K562 (cell line): ENCODE results near the gene COL25A1. TPM values are rescaled to one million over a fixed set of nuclear protein-coding genes. Genes with fewer than 3 reads are reported as not detected.
A peak's percentile ranks its signal among the peaks of the same experiment; 100 is the strongest.

Experiments
- ATAC-seq: fragments of 200-7000 bp; cut with Tn5 transposase; 3 replicates; pipeline ENCODE4 v1.9.1; 2020; ENCODE audit warnings: moderate library complexity
- BruUV-seq: library from RNA; stranded (reverse); fragments of 400-500 nt; replicated peaks from 2 replicates; lab custom pipeline; 2021; lab: Mats Ljungman, UMichigan
- CTCF ChIA-PET: fragments of 300-600 bp; formaldehyde crosslinking; extraction: SDS; loops from one replicate; lab custom pipeline; 2021; ENCODE audit warnings: low intra/inter-chr PET ratio; lab: Yijun Ruan, JAX
- POLR2A ChIA-PET: fragments of 300-600, 350-650 bp; sonication (Branson Sonifier 250); formaldehyde crosslinking; extraction: SDS; loops from one replicate; lab custom pipeline; 2021; ENCODE audit warnings: antibody characterized with exemption, inconsistent platforms; lab: Yijun Ruan, JAX
- DNase-seq, 4 experiments: peaks; one replicate each; pipeline versions ENCODE4 v3.0.0 to v3.0.0-alpha.2; 2011 to 2018; ENCODE audit warnings: low spot score in 3 of 4, mixed read lengths in 3 of 4; ENCODE audit errors: extremely low read depth in 1 of 4
- FAIRE-seq: peaks from 2 replicates; lab custom pipeline; 2011; peaks lifted over from hg19 to GRCh38; lab: Jason Lieb, UNC
- H2AFZ ChIP-seq: 2 replicates; pipeline ENCODE4 v1.6.0; 2011; ENCODE audit warnings: low read depth, low read length, control low read depth, inconsistent platforms
- H3K27ac ChIP-seq: fragments of 200-600 bp; 3 replicates; pipeline ENCODE4 v1.8.0; 2011; ENCODE audit warnings: low read depth, mild to moderate bottlenecking, control low read depth, inconsistent platforms, low read length, moderate library complexity, mixed read lengths; ENCODE audit errors: extremely low read depth
- H3K27me3 ChIP-seq, 2 experiments: fragments of 300-600 bp in 1 of 2; 2 replicates in 1 of 2; 3 replicates in 1 of 2; pipeline versions ENCODE4 v1.6.0 to v1.8.0; 2011; ENCODE audit warnings: inconsistent platforms in 2 of 2, low read length in 2 of 2, mild to moderate bottlenecking in 1 of 2, mixed read lengths in 1 of 2, moderate library complexity in 1 of 2; ENCODE audit not compliant: control insufficient read depth in 2 of 2, insufficient read depth in 2 of 2
- H3K36me3 ChIP-seq: fragments of 300-600 bp; 3 replicates; pipeline ENCODE4 v1.8.0; 2011; ENCODE audit warnings: mild to moderate bottlenecking, low read length, inconsistent platforms; ENCODE audit not compliant: control insufficient read depth, insufficient read depth
- H3K4me1 ChIP-seq, 2 experiments: fragments of 200-600 bp in 1 of 2; replicated peaks in 1 of 2; 2 replicates in 1 of 2; 3 replicates in 1 of 2; pipeline versions ENCODE4 v1.5.1 to v1.8.0; 2011; ENCODE audit warnings: inconsistent platforms in 2 of 2, low read length in 2 of 2, mild to moderate bottlenecking in 1 of 2, mixed read lengths in 1 of 2, moderate library complexity in 1 of 2; ENCODE audit not compliant: control insufficient read depth in 2 of 2, insufficient read depth in 2 of 2
- H3K4me2 ChIP-seq: 2 replicates; pipeline ENCODE4 v1.6.1; 2011; ENCODE audit warnings: low read length, control low read depth, inconsistent platforms, mixed read lengths; ENCODE audit not compliant: insufficient read depth
- H3K4me3 ChIP-seq: fragments of 200-600 bp; sonication (generic), shearing (Covaris generic); 2 replicates; pipeline ENCODE4 v1.5.1; 2016; ENCODE audit warnings: control low read depth, inconsistent platforms
- H3K79me2 ChIP-seq: fragments of 200-600 bp; 3 replicates; pipeline ENCODE4 v1.8.0; 2011; ENCODE audit warnings: low read length, inconsistent platforms; ENCODE audit not compliant: control insufficient read depth, insufficient read depth
- H3K9ac ChIP-seq, 2 experiments: 2 replicates each; pipeline versions ENCODE4 v1.6.0 to v1.6.1; 2011; ENCODE audit warnings: low read depth in 2 of 2, low read length in 2 of 2, control low read depth in 1 of 2, inconsistent platforms in 1 of 2, mild to moderate bottlenecking in 1 of 2, mixed read lengths in 1 of 2; ENCODE audit not compliant: insufficient read depth in 1 of 2
- H3K9me1 ChIP-seq: one replicate; pipeline ENCODE4 v1.6.0; 2011; ENCODE audit warnings: inconsistent platforms, mild to moderate bottlenecking, low read length, moderate library complexity; ENCODE audit not compliant: control insufficient read depth, insufficient read depth
- H3K9me3 ChIP-seq: replicated peaks from 2 replicates; pipeline ENCODE4 v1.5.1; 2011; ENCODE audit warnings: low read depth, low read length, inconsistent platforms; ENCODE audit not compliant: control insufficient read depth, insufficient read depth
- H4K20me1 ChIP-seq: replicated peaks from 2 replicates; pipeline ENCODE4 v1.6.1; 2011; ENCODE audit warnings: low read length, inconsistent platforms, mixed read lengths; ENCODE audit not compliant: control insufficient read depth, insufficient read depth
- ARHGAP35 ChIP-seq: fragments of 450-650 bp; IDR thresholded peaks from 2 replicates; pipeline ENCODE4 v1.6.1; 2018; ENCODE audit not compliant: partially characterized antibody
- CREBBP ChIP-seq: IDR thresholded peaks from one replicate; pipeline ENCODE4 v1.6.1; 2012; ENCODE audit warnings: low read depth, mild to moderate bottlenecking, control low read depth, inconsistent platforms, low read length
- EHMT2 ChIP-seq: fragments of 450-650 bp; IDR thresholded peaks from 2 replicates; pipeline ENCODE4 v1.6.1; 2018; ENCODE audit warnings: antibody characterized with exemption
- FOXK2 ChIP-seq, 2 experiments: fragments of 450-650 bp; IDR thresholded peaks in 1 of 2; conservative IDR thresholded peaks in 1 of 2; 2 replicates each; pipeline ENCODE4 v1.6.1; 2016; ENCODE audit warnings: low read depth in 2 of 2, mild to moderate bottlenecking in 1 of 2
- HDGF ChIP-seq: fragments of 450-650 bp; IDR thresholded peaks from 2 replicates; pipeline ENCODE4 v1.6.1; 2016
- LARP7 ChIP-seq: fragments of 450-650 bp; IDR thresholded peaks from 2 replicates; pipeline ENCODE4 v1.6.1; 2016
- LEF1 ChIP-seq: fragments of 450-650 bp; IDR thresholded peaks from 2 replicates; pipeline ENCODE4 v1.6.1; 2016; ENCODE audit warnings: mild to moderate bottlenecking
- PCBP1 ChIP-seq: fragments of 200-400 bp; formaldehyde crosslinking; IDR thresholded peaks from 2 replicates; pipeline ENCODE4 v1.6.1; 2018; ENCODE audit warnings: mild to moderate bottlenecking, low read depth, low read length; ENCODE audit not compliant: poor library complexity, severe bottlenecking
- RFX1 ChIP-seq: fragments of 450-650 bp; IDR thresholded peaks from 2 replicates; pipeline ENCODE4 v1.6.1; 2016; ENCODE audit warnings: mild to moderate bottlenecking, moderate library complexity
- SRF ChIP-seq, 2 experiments: fragments of 250-450, 450-650 bp in 1 of 2; sonication (Bioruptor Pico) in 1 of 2; sonication (generic) in 1 of 2; formaldehyde crosslinking; IDR thresholded peaks; 2 replicates each; pipeline versions ENCODE4 v1.5.0 to v1.5.1; 2020 to 2022; ENCODE audit warnings: mild to moderate bottlenecking in 1 of 2, missing genetic modification reagents in 1 of 2
- STAT5B ChIP-seq: fragments of 250-450 bp; sonication (Bioruptor Pico); IDR thresholded peaks from 2 replicates; pipeline ENCODE4 v1.8.0; 2021; ENCODE audit warnings: mild to moderate bottlenecking, inconsistent platforms
- TGIF2 ChIP-seq: sonication (generic); formaldehyde crosslinking; IDR thresholded peaks from 2 replicates; pipeline ENCODE4 v1.8.1; 2022; ENCODE audit warnings: mild to moderate bottlenecking, missing genetic modification reagents, moderate library complexity
- TRIM24 ChIP-seq, 2 experiments: fragments of 450-650 bp; IDR thresholded peaks; 2 replicates each; pipeline ENCODE4 v1.6.1; 2016
- ZNF212 ChIP-seq: fragments of 450-650 bp; formaldehyde crosslinking; IDR thresholded peaks from 2 replicates; pipeline ENCODE4 v1.4.0; 2020; ENCODE audit warnings: mild to moderate bottlenecking
- ZNF354B ChIP-seq: fragments of 250-450 bp; sonication (Bioruptor Pico); IDR thresholded peaks from 2 replicates; pipeline ENCODE4 v1.4.0; 2020
- in situ Hi-C: fragments of 300-500 bp; cut with MboI; formaldehyde crosslinking; loops from 4 replicates; pipeline ENCODE4 v1.15.0; 2018; ENCODE audit warnings: inconsistent platforms, mixed read lengths
- intact Hi-C: fragments of 100-400 bp; cut with micrococcal nuclease; formaldehyde crosslinking; loops from 2 replicates; pipeline ENCODE4 v1.14.2; 2022
- polyA plus RNA-seq, 8 experiments: library from polyadenylated mRNA; depleted of rRNA in 4 of 8; stranded (reverse) in 5 of 8; unstranded in 3 of 8; fragments of >200 nt; fragmentation: Nextera tagmentation in 2 of 8; fragmentation: Illumina TruSeq in 1 of 8; extraction: Ambion mirVana in 2 of 8; extraction: Trizol in 1 of 8; gene quantifications; 2 replicates each; pipeline versions ENCODE4 v1.2.1 to v1.2.3, GENCODE V29; 2011 to 2014; ENCODE audit warnings: inconsistent platforms in 1 of 8, missing spikeins in 1 of 8
- total RNA-seq, 7 experiments: library from RNA; depleted of rRNA in 6 of 7; stranded (reverse); fragments of >200 nt in 6 of 7; fragmentation: Illumina TruSeq in 2 of 7; extraction: Trizol in 2 of 7; gene quantifications; 2 replicates each; pipeline versions ENCODE4 v1.2.1 to v1.2.3, GENCODE V29; 2011 to 2021; ENCODE audit warnings: low replicate concordance in 1 of 7
- TF ChIP-seq, protein P1 (sequence below): fragments of 450-650 bp; formaldehyde crosslinking; conservative IDR thresholded peaks from 2 replicates; pipeline ENCODE4 v1.4.0; 2022; ENCODE audit warnings: mild to moderate bottlenecking, missing genetic modification characterization
- TF ChIP-seq, protein P2 (sequence below), 3 experiments: IDR thresholded peaks in 2 of 3; conservative IDR thresholded peaks in 1 of 3; 2 replicates each; pipeline ENCODE4 v1.5.1; 2011 to 2012; ENCODE audit warnings: low read length in 3 of 3, mild to moderate bottlenecking in 3 of 3, control low read depth in 2 of 3, improper control_type of control experiment in 1 of 3, inconsistent platforms in 1 of 3, low read depth in 1 of 3, mixed read lengths in 1 of 3, moderate library complexity in 1 of 3; ENCODE audit not compliant: insufficient read depth in 2 of 3
- TF ChIP-seq, protein P3 (sequence below): fragments of 450-650 bp; conservative IDR thresholded peaks from 2 replicates; pipeline ENCODE4 v1.6.1; 2016; ENCODE audit warnings: missing genetic modification characterization, low read depth, mild to moderate bottlenecking, control low read depth, missing compliant biosample characterization
- TF ChIP-seq, protein P4 (sequence below): fragments of 450-650 bp; IDR thresholded peaks from one replicate; pipeline ENCODE4 v1.6.1; 2018; ENCODE audit warnings: mild to moderate bottlenecking, moderate library complexity; ENCODE audit not compliant: partially characterized antibody

COL25A1 gene
- total and polyA plus RNA-seq, 9 of the 15 experiments (the other 6 are each of a cell fraction or from before 2014, with no cell fraction given), result 0.03 to 0.62 (median 0.27) TPM

DNA sequence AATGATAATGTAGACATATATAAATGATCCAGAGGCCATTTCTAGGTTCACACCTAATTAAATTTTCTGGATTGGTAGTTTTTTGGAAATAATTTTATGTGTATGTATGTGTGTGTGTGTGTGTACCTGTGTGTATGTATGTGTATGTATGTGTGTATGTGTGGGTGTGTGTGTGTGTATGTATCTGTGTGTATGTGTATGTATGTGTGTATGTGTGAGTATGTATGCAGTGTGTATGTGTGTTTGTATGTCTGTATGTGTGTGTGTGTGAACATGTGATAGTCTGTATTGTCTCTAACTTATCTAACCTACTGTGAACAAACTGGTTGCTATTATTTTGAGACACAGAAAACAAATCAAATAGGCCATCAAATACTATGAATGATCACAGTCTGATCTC, 152.6 kb downstream of the COL25A1 start:
- intact Hi-C loops (no loop called here), in situ Hi-C loops (no loop called here)
- H3K9ac ChIP-seq, result no peak overlapping the region
- H3K27ac ChIP-seq, result 0 out of 3 replicates have a peak overlapping the region, but pooled peaks have one; percentile 10
- H3K4me1 ChIP-seq, result peaks cover 6 to 23% of the 10 kb centered on the region in 2 experiments; a peak in 3 of 5 replicates
- ATAC-seq (no peak), DNase-seq (no peak), FAIRE-seq (peak; percentile 64)
- H3K79me2 ChIP-seq, result no peaks in the 10 kb centered on the region
- BruUV-seq, result no TSS peak
- H3K27me3 ChIP-seq, result no peaks in the 10 kb centered on the region; a peak in 1 of 5 replicates
- no peak overlapping the region for H3K4me3 ChIP-seq
- H4K20me1 ChIP-seq, result no peaks in the 10 kb centered on the region
- ChIA-PET POLR2A (no interaction called here), CTCF (no interaction called here)
- no peak overlapping the region for H3K4me2 ChIP-seq
- no peaks in the 10 kb centered on the region; the same call in 2 of the 3 replicates for H3K36me3 ChIP-seq
- H2AFZ ChIP-seq, result peak overlapping the region; percentile 64
- no peaks in the 10 kb centered on the region for H3K9me3 ChIP-seq
- H3K9me1 ChIP-seq, result no peaks in the 10 kb centered on the region
- TF ChIP-seq SRF (CRISPR knock-in tag; IDR thresholded peaks at IDR 0.05), result no peak
- 0 out of 4 replicates have a peak, but pooled peaks of 1 of the 2 experiments have one; percentile 20 for TF ChIP-seq FOXK2 (conservative IDR thresholded peaks at IDR 0.05 in 1 of 2, IDR thresholded peaks at IDR 0.05 in 1 of 2; ENCODE audit: low read depth in 2 of 2)
- peak; percentile 32 for TF ChIP-seq ARHGAP35
- TF ChIP-seq, protein P1, sequence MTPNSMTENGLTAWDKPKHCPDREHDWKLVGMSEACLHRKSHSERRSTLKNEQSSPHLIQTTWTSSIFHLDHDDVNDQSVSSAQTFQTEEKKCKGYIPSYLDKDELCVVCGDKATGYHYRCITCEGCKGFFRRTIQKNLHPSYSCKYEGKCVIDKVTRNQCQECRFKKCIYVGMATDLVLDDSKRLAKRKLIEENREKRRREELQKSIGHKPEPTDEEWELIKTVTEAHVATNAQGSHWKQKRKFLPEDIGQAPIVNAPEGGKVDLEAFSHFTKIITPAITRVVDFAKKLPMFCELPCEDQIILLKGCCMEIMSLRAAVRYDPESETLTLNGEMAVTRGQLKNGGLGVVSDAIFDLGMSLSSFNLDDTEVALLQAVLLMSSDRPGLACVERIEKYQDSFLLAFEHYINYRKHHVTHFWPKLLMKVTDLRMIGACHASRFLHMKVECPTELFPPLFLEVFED (CRISPR knock-in tag), result 0 out of 2 replicates have a peak, but pooled peaks have one; percentile 47
- TF ChIP-seq CREBBP, result no peak
- TF ChIP-seq LEF1, result no peak
- TF ChIP-seq PCBP1, result no peak
- TF ChIP-seq, protein P2, sequence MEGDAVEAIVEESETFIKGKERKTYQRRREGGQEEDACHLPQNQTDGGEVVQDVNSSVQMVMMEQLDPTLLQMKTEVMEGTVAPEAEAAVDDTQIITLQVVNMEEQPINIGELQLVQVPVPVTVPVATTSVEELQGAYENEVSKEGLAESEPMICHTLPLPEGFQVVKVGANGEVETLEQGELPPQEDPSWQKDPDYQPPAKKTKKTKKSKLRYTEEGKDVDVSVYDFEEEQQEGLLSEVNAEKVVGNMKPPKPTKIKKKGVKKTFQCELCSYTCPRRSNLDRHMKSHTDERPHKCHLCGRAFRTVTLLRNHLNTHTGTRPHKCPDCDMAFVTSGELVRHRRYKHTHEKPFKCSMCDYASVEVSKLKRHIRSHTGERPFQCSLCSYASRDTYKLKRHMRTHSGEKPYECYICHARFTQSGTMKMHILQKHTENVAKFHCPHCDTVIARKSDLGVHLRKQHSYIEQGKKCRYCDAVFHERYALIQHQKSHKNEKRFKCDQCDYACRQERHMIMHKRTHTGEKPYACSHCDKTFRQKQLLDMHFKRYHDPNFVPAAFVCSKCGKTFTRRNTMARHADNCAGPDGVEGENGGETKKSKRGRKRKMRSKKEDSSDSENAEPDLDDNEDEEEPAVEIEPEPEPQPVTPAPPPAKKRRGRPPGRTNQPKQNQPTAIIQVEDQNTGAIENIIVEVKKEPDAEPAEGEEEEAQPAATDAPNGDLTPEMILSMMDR (IDR thresholded peaks at IDR 0.05 in 2 of 3, conservative IDR thresholded peaks at IDR 0.05 in 1 of 3; ENCODE audit: insufficient read depth in 2 of 3, low read depth in 1 of 3, low read length in 3 of 3), result no peak
- no peak for TF ChIP-seq TGIF2
- peak; percentile 41; the same call in 1 of the 2 replicates for TF ChIP-seq EHMT2
- TF ChIP-seq ZNF212 (CRISPR knock-in tag), result no peak
- TF ChIP-seq TRIM24 (IDR thresholded peaks at IDR 0.05), result 0 out of 4 replicates have a peak, but pooled peaks of 1 of the 2 experiments have one; percentile 12
- peak; percentile 92; the same call in 1 of the 2 replicates for TF ChIP-seq LARP7
- no peak for TF ChIP-seq ZNF354B (CRISPR knock-in tag)
- TF ChIP-seq HDGF, result peak; percentile 82; the same call in 1 of the 2 replicates
- TF ChIP-seq, protein P3, sequence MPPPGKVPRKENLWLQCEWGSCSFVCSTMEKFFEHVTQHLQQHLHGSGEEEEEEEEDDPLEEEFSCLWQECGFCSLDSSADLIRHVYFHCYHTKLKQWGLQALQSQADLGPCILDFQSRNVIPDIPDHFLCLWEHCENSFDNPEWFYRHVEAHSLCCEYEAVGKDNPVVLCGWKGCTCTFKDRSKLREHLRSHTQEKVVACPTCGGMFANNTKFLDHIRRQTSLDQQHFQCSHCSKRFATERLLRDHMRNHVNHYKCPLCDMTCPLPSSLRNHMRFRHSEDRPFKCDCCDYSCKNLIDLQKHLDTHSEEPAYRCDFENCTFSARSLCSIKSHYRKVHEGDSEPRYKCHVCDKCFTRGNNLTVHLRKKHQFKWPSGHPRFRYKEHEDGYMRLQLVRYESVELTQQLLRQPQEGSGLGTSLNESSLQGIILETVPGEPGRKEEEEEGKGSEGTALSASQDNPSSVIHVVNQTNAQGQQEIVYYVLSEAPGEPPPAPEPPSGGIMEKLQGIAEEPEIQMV (tag), result no peak
- no peak for TF ChIP-seq STAT5B (CRISPR knock-in tag)
- TF ChIP-seq, protein P4, sequence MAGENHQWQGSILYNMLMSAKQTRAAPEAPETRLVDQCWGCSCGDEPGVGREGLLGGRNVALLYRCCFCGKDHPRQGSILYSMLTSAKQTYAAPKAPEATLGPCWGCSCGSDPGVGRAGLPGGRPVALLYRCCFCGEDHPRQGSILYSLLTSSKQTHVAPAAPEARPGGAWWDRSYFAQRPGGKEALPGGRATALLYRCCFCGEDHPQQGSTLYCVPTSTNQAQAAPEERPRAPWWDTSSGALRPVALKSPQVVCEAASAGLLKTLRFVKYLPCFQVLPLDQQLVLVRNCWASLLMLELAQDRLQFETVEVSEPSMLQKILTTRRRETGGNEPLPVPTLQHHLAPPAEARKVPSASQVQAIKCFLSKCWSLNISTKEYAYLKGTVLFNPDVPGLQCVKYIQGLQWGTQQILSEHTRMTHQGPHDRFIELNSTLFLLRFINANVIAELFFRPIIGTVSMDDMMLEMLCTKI, result no peak
- no peak for TF ChIP-seq RFX1
